Measurements from ENCODE around the gene DNMT3L.

Gene DNMT3L

GRCh38 chr21:44275041-44275440, 13.3 kb upstream of the DNMT3L start:
- TF ChIP-seq CTCF (IDR thresholded peaks at IDR 0.05; ENCODE audit: low read depth, low read length), result no peak
- Histone ChIP-seq H3K9me3 (ENCODE audit: severe bottlenecking) (peaks cover 4% of the 10 kb centered on the region), H3K4me3 (ENCODE audit: low read depth, low read length) (no peak overlapping the region), H3K27me3 (ENCODE audit: insufficient read depth, low read depth, severe bottlenecking) (no peaks in the 10 kb centered on the region), H3K27ac (no peak overlapping the region), H3K36me3 (no peaks in the 10 kb centered on the region)
- no peak for DNase-seq

GRCh38 chr21:44273046-44273445, 11.3 kb upstream of the DNMT3L start:
- H3K27me3 ChIP-seq (ENCODE audit: insufficient read depth, low read depth, severe bottlenecking), result no peaks in the 10 kb centered on the region
- DNase-seq, result no peak
- no peak overlapping the region for H3K4me3 ChIP-seq (ENCODE audit: low read depth, low read length)
- no peak for TF ChIP-seq CTCF (IDR thresholded peaks at IDR 0.05; ENCODE audit: low read depth, low read length)
- H3K36me3 ChIP-seq, result no peaks in the 10 kb centered on the region
- H3K9me3 ChIP-seq (ENCODE audit: severe bottlenecking), result peaks cover 4% of the 10 kb centered on the region
- H3K27ac ChIP-seq, result no peak overlapping the region

- no peak overlapping the region for H3K27ac ChIP-seq
Measured at GRCh38 chr21:44272284-44272858, 10.7 kb upstream of the DNMT3L start.

GRCh38 chr21:44271558-44272283, 10.0 kb upstream of the DNMT3L start:
- Histone ChIP-seq H3K4me3 (ENCODE audit: low read depth, low read length) (no peak overlapping the region), H3K27ac (no peak overlapping the region), H3K27me3 (ENCODE audit: insufficient read depth, low read depth, severe bottlenecking) (no peaks in the 10 kb centered on the region), H3K36me3 (no peaks in the 10 kb centered on the region), H3K9me3 (ENCODE audit: severe bottlenecking) (peaks cover 4% of the 10 kb centered on the region)
- TF ChIP-seq CTCF (IDR thresholded peaks at IDR 0.05; ENCODE audit: low read depth, low read length), result no peak
- no peak for DNase-seq

More at GRCh38 chr21:44272284-44272858, 10.7 kb upstream of the DNMT3L start:
- Histone ChIP-seq H3K27me3 (ENCODE audit: insufficient read depth, low read depth, severe bottlenecking) (no peaks in the 10 kb centered on the region), H3K9me3 (ENCODE audit: severe bottlenecking) (peaks cover 4% of the 10 kb centered on the region), H3K36me3 (no peaks in the 10 kb centered on the region), H3K4me3 (ENCODE audit: low read depth, low read length) (no peak overlapping the region)
- TF ChIP-seq CTCF (IDR thresholded peaks at IDR 0.05; ENCODE audit: low read depth, low read length), result no peak
- DNase-seq, result no peak

- H3K36me3 ChIP-seq, result no peaks in the 10 kb centered on the region
- no peaks in the 10 kb centered on the region for H3K9me3 ChIP-seq (ENCODE audit: severe bottlenecking)
- H3K27ac ChIP-seq, result no peak overlapping the region
- no peaks in the 10 kb centered on the region for H3K27me3 ChIP-seq (ENCODE audit: insufficient read depth, low read depth, severe bottlenecking)
- TF ChIP-seq CTCF (IDR thresholded peaks at IDR 0.05; ENCODE audit: low read depth, low read length), result no peak
- no peak overlapping the region for H3K4me3 ChIP-seq (ENCODE audit: low read depth, low read length)
- no peak for DNase-seq
Measured at GRCh38 chr21:44269090-44269489, 7.4 kb upstream of the DNMT3L start.
